GM18499 (cell line): ENCODE data around the gene TSPO2.

Experiments used
- ATAC-seq: cut with Tn5 transposase; IDR thresholded peaks from one replicate; pipeline ENCODE4 v1.9.1; 2021; ENCODE audit warnings: moderate number of reproducible peaks; ENCODE audit not compliant: insufficient read depth, unreplicated experiment

TSPO2 gene

DNA sequence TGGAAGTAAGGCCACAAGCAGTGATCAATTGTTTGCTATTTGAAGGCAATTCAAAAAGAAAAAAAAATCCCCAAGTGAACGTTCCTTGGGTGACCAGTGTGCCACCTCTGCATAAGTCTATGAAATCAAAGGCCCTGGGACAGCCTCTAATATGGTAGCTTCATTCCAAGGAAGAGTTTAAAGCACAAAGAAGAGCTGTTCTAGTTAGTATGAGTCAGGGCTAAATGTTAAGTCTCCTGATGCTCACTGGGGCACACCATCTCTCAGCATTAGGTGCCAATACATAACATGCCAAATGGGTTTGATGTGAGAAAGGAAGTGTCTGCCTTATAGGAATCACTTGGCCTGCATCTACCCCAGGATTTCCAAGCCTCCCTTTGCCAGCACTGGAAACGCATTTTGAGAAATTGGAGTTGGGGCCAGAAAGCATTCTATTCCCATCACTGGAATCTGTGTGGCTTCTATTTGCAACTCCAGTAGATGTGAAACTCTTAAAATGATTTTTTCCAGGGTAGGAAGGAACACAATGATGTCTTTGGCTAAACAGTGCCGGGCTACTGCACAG lies 16.2 kb upstream of the TSPO2 start:
- ATAC-seq, result no peak

DNA sequence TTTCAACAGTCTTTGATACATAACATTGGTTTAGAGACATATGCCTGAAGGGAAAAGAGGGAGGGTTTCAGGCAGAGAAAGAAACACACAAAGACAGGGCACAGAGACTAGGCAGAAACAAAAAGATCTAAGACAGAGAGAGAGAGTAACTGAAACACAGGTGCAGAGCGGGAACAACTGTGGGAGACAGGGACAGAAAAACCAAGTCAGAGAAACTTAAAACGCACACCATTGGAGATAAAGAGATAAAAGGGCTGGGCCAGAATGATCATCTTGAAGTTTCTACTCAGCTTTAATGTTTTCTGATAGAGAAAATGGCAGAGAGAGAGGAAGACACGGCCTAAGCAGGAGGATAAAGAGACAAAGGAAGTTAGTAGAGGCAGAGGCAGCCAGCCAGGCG lies 15.0 kb upstream of the TSPO2 start:
- no peak for ATAC-seq

DNA sequence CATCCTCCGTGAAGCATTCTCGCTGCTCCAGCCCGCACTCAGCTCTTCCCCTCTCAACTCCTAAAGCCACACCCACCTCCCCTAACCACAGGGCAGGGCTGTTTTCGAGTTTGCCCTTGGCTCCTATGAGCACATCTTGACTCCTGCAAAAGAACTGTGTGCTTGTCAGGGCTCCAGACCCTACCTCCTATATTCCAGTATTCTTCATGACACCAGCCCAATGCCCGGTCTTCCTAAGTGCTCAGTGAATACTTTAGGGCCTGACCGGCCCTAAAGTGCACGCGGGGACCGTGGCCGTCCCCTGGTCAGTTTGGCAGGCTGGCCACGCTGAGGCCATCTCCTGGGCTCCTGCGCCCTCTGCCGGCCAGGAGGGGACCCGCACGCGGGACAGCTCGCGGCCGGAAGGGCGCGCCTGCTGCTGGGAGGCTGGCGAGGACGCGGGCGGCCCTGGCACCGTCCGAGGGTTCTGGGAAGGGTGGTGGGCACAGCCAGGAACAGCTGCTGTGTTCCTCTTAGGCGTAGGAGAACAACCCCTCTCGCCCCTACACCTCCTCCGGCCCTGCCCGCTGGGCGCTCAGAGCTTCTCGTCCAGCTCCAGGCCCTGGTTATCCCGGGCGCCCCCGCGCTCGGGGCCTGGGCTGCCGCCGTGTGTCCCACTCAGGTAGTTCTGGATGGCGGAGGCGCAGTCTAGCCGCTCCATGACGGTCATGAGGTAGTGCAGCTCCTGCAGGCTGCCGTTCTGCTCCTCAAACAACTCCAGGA lies 14.3 kb upstream of the TSPO2 start:
- no peak for ATAC-seq

DNA sequence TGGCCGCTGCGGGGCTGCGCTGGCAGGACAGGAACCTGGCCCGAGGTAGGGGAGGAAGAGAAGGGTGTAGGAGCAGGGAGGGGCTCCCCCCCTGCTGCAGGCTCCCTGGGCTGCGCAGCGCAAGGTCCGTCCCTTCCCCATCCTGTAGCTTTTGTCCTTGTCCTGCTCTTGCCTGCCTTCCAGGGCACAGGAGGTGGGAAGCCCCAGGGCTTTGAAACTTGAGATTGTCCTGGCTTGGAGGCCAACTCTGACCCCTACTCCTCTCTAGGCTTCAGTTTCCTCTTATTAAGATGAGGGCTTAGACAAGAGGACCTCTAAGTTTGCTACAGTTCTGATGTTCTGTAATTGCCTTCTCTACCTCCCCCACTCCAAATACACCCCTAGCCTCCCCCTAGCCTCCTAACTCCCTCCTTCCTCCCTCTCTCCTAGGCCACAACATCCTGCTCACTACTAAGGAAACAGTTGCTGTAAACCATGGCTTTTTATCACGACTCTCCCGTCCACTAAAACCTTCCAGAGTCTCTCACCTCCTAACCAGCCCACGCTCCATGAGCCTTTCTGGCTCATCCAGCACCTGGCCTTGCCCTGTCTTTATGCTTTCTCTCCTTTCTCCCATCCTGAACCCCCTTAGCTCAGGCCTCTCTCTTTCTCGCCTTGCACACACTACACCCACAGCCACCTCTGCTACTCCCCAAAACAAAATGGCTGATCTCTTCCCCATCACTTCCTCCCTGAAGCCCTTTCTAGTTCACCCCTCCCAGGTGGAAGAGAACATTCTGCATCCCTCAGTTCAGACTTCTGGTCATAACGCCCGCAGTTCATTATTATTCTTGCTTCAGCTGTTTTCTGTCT lies 13.5 kb upstream of the TSPO2 start:
- ATAC-seq, result no peak

DNA sequence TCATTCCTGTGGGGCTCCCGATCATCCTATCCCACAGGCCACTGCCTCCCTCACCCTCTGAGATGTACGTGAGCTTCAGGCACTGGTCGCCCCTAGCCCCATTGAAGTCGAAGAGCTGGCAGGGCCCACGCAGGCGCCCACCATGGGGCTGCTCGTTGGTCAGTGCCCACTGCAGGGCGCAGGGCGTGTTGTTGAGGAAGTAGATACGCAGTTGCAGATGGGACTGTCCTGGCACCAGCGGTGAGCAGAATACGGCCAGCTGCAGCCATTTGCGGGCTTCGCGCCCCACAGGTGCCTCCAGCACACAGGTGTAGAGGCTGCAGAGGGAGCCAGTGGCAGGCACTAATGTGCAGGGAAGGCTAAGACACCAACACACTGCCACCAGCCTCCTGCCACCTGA lies 9.4 kb upstream of the TSPO2 start:
- ATAC-seq, result no peak

DNA sequence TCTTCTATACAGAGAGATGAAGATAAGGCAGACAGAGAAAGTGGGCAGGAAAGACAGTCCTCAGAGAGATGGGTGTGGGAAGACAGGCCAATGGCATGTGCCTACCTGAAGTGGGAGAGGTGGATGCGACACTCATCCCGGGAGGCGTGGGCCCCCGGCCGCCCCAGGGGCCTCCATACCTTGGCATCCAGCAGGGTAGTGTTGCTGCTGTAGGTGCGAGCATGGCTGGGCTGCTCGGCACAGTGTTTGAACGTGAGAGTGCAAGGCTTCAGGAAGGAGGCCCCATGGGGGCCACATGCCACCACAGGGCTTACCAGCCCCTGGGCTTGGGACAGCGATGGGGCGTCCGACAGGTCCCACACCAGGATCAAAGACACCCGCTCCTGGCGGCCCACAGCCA lies 8.5 kb upstream of the TSPO2 start:
- no peak for ATAC-seq

DNA sequence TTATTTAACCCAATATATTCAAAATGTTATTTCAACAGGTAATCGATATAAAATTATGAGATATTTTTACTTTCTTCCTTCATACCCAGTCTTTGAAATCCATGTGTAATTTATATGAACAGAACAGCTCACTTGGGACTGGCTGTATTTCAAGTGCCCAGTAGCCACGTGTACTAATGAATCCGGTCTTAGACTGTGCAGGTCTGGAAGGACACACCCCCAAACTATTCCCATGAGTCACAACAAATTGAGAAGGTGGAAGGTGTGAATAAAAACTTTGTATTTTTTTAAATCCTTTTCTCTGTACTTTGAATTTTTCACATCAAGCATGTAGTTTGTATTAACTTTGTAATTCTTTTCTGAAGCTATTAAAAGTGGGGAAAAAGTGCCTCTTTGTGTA lies 6.1 kb upstream of the TSPO2 start:
- no peak for ATAC-seq

DNA sequence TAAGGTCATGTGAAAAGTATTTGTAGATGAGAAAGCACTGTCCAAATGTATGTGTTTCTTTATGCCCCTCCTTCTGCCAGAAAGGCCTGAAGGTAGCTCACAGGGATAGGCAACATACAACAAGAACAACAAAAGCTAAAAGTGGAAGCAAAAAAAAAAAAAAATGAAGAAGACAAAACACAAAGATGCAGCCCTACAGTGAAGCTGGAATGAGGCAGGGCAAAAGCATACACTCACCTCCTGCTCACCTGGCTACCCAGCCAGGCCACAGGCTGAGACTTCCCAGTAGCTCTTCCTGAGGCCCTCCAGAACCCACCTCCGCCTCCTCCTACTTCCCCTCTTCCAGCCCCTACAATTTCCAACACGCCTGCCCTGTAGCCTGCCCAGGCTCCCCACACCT lies 5.7 kb upstream of the TSPO2 start:
- ATAC-seq, result no peak

DNA sequence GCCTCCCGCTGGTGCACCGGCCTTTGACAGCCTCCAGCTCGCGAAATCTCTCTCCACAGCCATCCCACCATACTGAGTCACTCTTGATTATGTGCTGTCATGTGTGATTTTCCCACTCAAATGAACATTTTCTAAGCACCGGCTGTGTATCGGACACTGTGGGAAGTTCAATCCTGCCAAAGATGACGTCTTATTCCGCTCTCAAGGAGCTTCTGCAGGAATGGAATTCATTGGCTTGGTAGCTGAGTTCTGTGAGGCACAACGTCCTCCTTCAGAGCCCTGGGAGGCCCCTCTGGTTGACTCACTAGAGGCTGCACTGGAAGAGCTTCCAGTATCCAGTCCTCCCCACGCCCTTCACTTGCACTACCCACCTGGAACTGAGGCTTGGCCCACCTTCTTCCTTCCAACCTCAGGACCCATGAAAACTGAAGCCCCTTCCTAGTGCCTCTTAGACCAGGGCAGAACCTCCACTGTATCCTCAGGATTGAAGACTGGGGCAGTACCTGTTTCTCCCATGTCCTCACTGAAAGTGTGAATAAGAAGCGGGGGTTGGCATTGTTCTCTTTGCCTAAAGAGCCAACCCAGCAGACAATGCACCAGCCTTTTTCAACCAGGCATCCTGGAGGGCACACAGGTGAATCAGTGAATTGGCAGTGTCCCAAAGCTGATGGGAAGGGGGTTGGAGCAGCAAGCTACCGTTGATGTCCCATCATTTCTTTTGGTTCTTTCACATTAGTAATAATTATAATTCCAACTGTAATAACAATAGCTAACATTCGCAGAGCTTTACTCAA lies 5.0 kb upstream of the TSPO2 start:
- ATAC-seq, result no peak

DNA sequence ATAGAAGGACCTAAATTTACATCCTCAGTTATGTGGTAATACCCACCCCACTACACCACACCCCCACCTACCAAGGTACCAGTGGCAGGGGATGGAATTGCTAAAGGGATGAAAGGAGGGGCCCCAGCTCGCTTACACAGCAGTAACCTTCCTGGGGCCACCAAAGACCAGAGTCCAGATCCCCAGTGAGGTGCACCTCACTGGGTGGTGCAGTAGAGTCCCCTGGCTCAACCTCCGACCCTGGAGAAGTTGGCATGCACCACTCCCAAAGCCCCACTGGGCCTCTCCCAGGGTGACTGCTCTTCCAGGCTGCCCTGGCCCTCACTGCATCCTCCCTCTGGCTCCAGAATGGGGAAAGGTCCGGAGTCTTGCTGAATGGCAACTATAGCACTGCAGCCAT lies 4.1 kb upstream of the TSPO2 start:
- ATAC-seq, result no peak

DNA sequence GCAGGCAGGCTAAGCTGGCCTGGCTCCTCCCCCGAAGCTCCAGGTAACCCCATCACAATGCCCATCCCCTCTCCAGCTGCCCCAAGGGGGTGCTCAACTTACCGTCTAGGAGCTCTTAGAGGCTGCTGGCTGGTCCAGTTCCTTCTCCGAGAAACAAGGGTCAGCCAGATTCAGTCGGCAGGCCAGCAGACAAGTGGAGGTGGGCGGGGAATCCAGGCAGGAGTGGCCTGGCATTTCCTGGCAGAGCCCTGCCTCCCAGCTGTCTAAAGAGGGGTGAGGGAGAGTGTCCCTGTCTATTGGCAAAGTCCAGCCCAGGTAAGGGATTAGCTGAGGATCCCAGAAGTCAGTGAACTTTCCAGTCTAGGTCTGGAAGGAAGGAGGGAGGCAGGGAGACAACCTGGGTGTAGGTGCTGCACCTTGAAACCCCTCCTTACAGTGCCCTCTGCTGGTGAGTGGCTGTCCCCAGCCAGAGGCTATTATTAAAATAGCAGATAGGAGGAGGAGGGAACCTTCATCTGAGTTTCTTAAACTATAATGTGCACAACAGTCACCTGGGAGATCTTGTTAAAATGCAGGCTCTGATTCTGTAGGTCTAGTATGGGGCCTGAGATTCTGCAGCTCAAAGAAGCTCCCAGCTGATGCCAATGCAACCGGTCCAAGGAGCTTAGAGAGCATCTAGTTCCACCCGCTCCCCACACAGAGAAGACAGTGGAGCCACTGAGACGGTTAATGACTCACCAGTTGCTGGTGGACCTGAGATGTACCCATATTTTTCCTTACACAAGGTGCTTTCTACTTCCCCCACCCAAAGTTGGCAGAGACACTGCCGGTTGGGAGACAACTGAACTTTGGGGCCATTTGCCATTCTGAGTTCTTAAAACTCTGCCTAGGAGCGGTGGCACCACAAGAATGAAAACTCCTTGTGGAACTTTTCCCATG lies 2.9 kb upstream of the TSPO2 start, which contains the start of gene UNC5CL:
UNC5CL (minus strand) TSS at position 162 of the 939 bp plus-strand sequence. CDS start 4,147 bp downstream, outside the sequence.
- ATAC-seq, result no peak

DNA sequence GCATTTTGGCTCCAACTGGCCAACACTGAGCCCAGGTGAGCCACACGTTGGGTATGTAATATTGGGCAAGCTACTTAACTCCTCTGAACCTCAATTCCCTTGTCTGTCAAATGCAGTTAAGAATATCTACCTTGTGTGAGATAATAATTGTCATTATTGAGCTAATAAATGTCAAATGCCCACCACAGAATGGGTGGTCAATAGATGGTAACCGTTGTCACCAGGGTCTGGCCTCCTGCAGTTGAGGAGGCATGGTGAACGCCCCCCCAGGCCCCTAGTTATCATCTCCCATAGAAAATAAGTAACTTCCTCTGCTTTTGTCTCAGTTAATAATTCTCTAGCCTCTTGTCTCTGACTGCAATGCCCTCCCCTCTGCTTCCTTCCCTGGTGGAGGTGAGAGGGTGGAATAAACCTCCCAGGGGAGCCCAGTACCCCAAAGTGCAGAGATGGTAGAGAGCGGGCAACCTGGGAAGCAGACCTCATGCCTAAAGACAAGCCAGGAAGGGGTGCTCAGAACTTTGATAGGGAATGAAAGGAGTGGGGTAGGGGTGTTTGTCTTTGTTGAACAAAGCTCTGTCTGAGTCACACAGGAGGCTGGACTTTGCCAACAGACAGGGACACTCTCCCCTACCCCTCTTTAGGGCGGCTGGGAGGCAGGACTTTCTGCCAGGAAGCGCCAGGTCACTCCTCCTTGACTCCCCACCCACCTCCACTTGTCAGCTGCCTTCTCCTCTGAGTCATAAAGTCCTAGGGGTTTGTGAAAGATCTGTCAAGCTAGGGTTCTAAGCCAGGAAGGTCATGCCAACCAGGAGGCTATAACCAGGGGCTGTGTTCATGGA lies 1.9 kb upstream of the TSPO2 start:
- ATAC-seq, result no peak

DNA sequence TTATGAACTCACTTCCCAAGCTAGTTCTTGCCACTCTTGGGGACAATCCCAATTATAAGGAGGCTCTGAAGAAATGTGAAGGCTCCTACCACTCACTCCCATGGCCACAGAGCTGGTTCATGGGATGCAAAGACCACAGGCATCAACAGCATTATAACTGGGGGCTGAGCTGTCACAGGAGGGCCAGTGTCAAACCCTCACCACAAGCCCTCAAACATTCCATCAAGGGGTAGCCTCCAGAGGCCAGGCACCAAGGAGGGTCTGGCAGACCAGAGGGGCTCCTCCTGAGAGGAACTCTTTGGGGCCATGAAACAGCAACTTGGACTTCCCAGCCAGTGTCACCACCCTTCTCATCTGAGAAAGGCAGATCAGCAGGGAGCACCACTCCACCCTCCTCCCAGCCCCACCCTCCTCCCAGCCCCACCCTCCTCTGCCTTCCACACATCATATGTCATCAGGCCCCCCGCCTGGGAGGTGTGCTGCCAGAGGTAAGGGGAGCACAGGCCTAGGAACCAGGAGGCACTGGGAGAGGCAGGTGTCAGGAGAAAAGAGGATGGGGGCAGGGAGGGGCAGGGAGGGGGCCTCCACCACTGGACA lies 1.2 kb upstream of the TSPO2 start:
- ATAC-seq, result no peak

DNA sequence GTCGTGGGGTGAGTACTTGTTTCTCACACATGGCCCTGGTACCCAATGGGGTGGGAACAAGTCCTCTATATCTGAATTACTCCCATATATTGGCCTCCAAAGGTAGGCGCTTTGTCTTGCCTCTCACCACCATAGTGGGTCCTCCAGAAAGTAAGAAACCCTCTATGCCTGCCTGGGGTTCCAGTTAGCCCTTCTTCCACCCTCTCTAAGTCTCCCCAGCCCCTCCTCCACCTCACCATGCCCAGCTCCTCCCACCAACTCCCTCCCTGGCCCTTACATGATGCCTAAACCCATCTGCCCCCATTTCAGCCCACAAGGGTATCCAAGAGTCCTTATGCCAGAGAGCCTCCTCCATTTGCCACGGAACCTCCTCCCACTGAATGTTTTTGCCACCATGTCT lies 884 bp downstream of the TSPO2 start:
- no peak for ATAC-seq

DNA sequence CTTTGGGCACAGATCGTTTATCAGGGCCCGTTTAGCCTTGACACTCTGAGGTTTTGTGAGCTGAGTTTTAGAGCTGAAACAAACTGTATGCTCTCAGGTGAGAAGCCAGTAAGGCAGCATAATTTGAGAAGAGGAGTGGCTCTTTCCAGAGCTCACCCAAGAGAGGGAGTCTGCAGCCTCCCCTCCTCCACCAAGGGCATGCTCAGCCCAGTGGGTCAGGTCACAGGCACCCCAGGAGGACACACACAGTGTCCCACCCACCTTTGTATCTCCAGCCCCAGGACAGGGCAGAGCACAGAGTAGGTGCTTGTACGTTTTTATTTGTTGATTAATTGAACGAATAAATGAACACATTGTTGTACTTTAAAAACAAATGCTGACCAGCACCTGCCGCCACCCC lies 3.4 kb downstream of the TSPO2 start:
- ATAC-seq, result no peak

DNA sequence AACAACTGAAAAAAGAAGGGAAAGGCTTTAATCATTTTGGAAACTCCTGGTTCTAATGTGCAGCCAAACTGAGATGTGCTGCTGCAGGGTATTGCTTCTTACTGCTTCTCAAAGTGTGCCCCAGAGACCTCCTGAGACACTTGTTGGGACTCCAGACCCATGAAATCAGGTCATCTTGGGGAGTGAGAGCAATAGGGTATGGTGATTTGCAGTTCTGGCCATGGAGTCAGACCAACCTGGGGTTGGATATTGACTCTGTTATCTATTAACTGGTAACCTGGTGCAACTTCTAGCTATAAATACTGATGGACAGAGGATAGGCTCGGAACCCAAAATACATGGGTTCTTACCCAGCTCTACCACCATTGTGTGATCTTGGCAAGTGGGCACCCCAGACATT lies 3.8 kb downstream of the TSPO2 start:
- ATAC-seq, result no peak

DNA sequence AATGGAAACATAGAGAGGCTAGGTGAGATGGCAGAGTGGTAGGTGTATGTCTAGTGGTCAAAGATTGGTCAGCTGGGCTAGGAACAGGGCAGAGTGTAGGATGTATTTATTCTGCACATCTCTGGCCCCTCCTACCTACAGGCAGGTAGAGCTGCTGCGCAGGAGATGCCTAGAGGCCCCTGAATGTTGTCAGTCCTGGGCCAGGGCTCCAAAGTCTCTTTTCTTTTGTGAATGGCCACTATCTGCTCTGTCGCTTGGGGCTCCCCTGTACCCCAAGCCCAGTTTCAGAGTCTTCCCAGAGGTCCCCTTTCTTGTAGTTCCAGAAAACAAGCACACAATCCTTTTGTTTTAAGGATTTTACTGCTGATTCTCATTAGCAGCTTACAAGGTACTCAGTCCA lies 5.0 kb downstream of the TSPO2 start:
- no peak for ATAC-seq
